ENCODE data around the gene GNAI1.

Gene GNAI1

GRCh38 chr7:80244206-80244916, 109.7 kb downstream of the GNAI1 start:
- DNase-seq (ENCODE audit: insufficient read length, low spot score) (no peak), FAIRE-seq (no peak)

GRCh38 chr7:80247144-80247543, 112.5 kb downstream of the GNAI1 start:
- DNase-seq (ENCODE audit: insufficient read length, low spot score), result no peak
- FAIRE-seq, result no peak

GRCh38 chr7:80247891-80248290, 113.3 kb downstream of the GNAI1 start:
- DNase-seq (ENCODE audit: insufficient read length, low spot score) (no peak), FAIRE-seq (no peak)

GRCh38 chr7:80249184-80249583, 114.6 kb downstream of the GNAI1 start:
- no peak for FAIRE-seq
- no peak for DNase-seq (ENCODE audit: insufficient read length, low spot score)

- no peak for DNase-seq (ENCODE audit: insufficient read length, low spot score)
- FAIRE-seq, result no peak
Observed at GRCh38 chr7:80249619-80250295, 115.1 kb downstream of the GNAI1 start.

- FAIRE-seq (no peak), DNase-seq (ENCODE audit: insufficient read length, low spot score) (no peak)
Observed at GRCh38 chr7:80253237-80253636, 118.6 kb downstream of the GNAI1 start.

- no peak for DNase-seq (ENCODE audit: insufficient read length, low spot score)
Observed at GRCh38 chr7:80253653-80254052, 119.0 kb downstream of the GNAI1 start.

GRCh38 chr7:80255656-80256055, 121.0 kb downstream of the GNAI1 start:
- FAIRE-seq (no peak), DNase-seq (ENCODE audit: insufficient read length, low spot score) (no peak)

More at GRCh38 chr7:80253653-80254052, 119.0 kb downstream of the GNAI1 start:
- no peak for FAIRE-seq

- DNase-seq (ENCODE audit: insufficient read length, low spot score) (no peak), FAIRE-seq (no peak)
Observed at GRCh38 chr7:80257756-80258155, 123.1 kb downstream of the GNAI1 start.

- no peak for DNase-seq (ENCODE audit: insufficient read length, low spot score)
- FAIRE-seq, result no peak
Observed at GRCh38 chr7:80260606-80261005, 126.0 kb downstream of the GNAI1 start.

GRCh38 chr7:80263333-80263732, 128.7 kb downstream of the GNAI1 start:
- no peak for DNase-seq (ENCODE audit: insufficient read length, low spot score)
- FAIRE-seq, result no peak

- FAIRE-seq (no peak), DNase-seq (ENCODE audit: insufficient read length, low spot score) (no peak)
Observed at GRCh38 chr7:80263821-80264220, 129.2 kb downstream of the GNAI1 start.

- FAIRE-seq (no peak), DNase-seq (ENCODE audit: insufficient read length, low spot score) (no peak)
Observed at GRCh38 chr7:80264769-80265495, 130.3 kb downstream of the GNAI1 start.

GRCh38 chr7:80272560-80273239, 138.1 kb downstream of the GNAI1 start:
- FAIRE-seq (no peak), DNase-seq (ENCODE audit: insufficient read length, low spot score) (no peak)

GRCh38 chr7:80273327-80273726, 138.7 kb downstream of the GNAI1 start:
- FAIRE-seq (no peak), DNase-seq (ENCODE audit: insufficient read length, low spot score) (no peak)

- DNase-seq (ENCODE audit: insufficient read length, low spot score), result no peak
- FAIRE-seq, result no peak
Observed at GRCh38 chr7:80275192-80275605, 140.6 kb downstream of the GNAI1 start.

Data from HTR-8/SVneo (cell line).